ENCODE data around the gene SLC17A5.
"Not testable (repeated sequence)": the region's sequence is repeated elsewhere in the genome, so short reads cannot be mapped to it uniquely, and the experiment has no call there.

The SLC17A5 gene

GRCh38 chr6:73565767-73566485, 87.9 kb downstream of the SLC17A5 start:
- no peak for DNase-seq

- DNase-seq: no peak
Measured at GRCh38 chr6:73564578-73565345, 89.0 kb downstream of the SLC17A5 start.

GRCh38 chr6:73562558-73562957, 91.2 kb downstream of the SLC17A5 start:
- no peak for DNase-seq

- no peak for DNase-seq
Measured at GRCh38 chr6:73560853-73561407, 92.9 kb downstream of the SLC17A5 start.

GRCh38 chr6:73560182-73560732, 93.5 kb downstream of the SLC17A5 start:
- DNase-seq: no peak

- not testable (repeated sequence) for DNase-seq
Measured at GRCh38 chr6:73559399-73559794, 94.4 kb downstream of the SLC17A5 start.

GRCh38 chr6:73558624-73559398, 95.0 kb downstream of the SLC17A5 start:
- DNase-seq: no peak

GRCh38 chr6:73556836-73557235, 97.0 kb downstream of the SLC17A5 start:
- no peak for DNase-seq

- not testable (repeated sequence) for DNase-seq
Measured at GRCh38 chr6:73555380-73555949, 98.3 kb downstream of the SLC17A5 start.

- DNase-seq: not testable (repeated sequence)
Measured at GRCh38 chr6:73551115-73551514, 102.7 kb downstream of the SLC17A5 start.

GRCh38 chr6:73548458-73549446, 105.0 kb downstream of the SLC17A5 start:
- no peak for DNase-seq

- no peak for DNase-seq
Measured at GRCh38 chr6:73547036-73547435, 106.8 kb downstream of the SLC17A5 start.

Data from stimulated activated naive CD4-positive, alpha-beta T cell (primary cell).